Stimulated activated CD4-positive, alpha-beta T cell treated with anti-CD3 and anti-CD28 coated beads, Interleukin-4, amount 100 ng/mL, for 48 hours (primary cell): Measurements from ENCODE around the gene TFB1M.
"Not testable (repeated sequence)": the region's sequence is repeated elsewhere in the genome, so short reads cannot be mapped to it uniquely, and the experiment has no call there.

Experiments used
- DNase-seq, 2 donors: peaks; one replicate each; pipeline ENCODE4 v3.0.0-alpha.2; 2020; ENCODE audit warnings: low read depth in 2 of 2

TFB1M gene

GRCh38 chr6:155301867-155302266 is 12.4 kb downstream of the TFB1M start:
- no peak for DNase-seq

DNA sequence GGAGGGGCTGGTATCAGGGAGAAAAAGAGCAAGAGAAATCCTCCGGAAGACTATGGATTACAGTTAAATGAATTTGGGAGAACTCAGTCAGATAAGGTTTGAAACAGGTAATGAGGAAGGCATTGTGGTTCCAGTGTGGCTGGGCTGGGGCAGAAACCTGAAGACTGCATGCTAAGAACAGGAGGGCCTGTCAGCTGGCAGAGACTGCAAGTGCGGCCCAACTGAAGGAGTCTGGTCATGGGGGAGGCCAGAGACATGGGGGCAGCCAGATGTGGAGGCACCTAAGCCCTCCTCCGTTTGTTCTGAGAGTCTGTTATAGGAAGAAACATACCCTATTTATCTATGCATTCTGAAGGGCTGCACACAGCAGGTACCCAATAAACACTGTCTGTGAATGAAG is 16.6 kb downstream of the TFB1M start:
- no peak for DNase-seq

DNA sequence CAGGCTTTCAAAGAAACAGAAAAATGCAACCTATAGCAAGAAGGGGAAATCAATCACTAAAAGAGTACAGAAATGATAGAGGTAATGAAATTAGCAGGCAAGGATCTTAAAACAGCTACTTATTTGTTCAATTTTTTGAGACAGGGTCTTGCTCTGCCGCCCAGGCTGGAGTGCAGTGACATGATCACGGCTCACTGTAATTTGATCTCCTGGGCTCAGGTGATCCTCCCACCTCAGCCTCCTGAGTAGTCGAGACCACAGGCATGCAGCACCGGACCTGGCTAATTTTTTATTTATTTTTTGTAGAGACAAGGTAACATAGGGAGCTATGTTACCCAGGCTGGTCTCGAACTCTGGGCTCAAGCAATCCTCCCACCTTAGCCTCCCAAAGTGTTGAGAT is 21.6 kb downstream of the TFB1M start:
- DNase-seq: no peak

- no peak for DNase-seq
These were observed 23.0 kb downstream of the TFB1M start for GRCh38 chr6:155291291-155291690.

DNA sequence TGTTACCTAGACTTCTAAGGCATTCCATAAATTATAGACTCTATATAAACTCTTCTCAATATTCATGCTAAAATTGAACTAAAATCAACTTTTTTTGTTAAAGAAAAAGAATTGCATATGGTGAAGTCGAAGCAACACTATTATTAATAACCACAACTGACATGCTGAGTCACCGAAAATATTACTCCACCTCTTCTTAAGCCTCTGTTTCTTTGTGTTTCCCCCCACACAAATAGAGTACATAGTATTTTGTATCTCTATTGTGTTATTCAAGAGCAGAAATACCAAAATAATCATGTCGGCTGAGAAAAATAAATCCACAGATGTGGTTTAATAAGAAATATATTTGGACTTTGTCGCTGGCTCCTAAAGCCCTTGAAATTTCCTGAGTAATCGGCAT is 23.8 kb downstream of the TFB1M start:
- no peak for DNase-seq

GRCh38 chr6:155287762-155288161 is 26.5 kb downstream of the TFB1M start:
- DNase-seq: no peak

GRCh38 chr6:155284775-155285174 is 29.5 kb downstream of the TFB1M start:
- no peak for DNase-seq

DNA sequence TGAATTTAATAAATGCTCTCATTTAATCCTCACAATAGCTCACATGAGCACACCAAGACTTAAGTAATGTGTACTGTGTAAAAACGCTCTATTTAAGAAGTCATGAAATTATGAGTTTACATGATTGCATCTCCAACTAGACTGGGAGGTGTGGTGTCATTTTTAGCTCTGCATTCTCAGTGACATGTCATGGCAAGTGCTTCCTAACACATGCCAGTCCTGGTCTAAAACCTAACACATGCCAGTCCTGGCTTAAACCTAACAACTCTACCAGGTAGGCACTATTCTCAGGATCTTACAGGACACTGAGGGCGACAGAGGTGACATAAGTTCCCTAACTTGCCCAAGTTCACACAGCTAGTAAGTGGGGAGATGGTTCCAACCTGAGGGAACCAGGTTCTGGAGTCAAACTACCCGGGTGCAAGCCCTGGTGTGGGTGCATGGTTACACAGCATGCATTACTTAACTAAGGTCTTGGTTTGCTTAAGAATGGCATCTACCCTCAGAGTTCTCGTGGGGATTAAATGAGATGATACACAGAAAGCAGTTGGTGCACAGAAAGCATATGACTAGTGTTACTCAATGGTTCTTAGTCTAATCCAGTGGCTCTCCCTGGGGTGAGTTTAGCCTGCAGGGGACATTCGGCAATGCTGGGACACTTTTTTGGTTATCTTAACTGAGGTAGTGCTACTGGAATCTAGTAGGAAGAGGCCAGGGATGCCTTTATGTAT is 35.8 kb downstream of the TFB1M start:
- DNase-seq: no peak

DNA sequence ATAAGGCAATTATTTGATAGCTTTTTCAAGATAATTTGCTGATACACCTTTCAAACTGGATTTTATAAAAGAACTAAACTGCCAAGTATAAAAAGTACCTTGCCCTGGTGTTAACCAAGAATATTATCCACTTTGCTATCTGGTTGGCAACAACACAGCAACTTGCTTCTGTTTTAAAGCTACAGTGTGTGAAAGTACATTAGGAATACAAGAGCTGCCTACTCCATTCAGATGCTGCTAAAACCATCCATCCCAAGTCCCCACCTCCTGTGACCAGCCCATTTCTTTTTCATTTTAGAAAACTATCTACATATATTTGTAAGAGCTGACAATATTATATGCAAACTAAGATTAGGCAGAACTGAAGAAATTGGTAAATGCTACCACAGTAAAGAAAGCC is 37.6 kb downstream of the TFB1M start:
- DNase-seq: no peak

GRCh38 chr6:155275808-155276480 is 38.3 kb downstream of the TFB1M start:
- DNase-seq: no peak

- no peak for DNase-seq
These were observed 39.8 kb downstream of the TFB1M start for GRCh38 chr6:155274533-155274932.

- DNase-seq: no peak
These were observed 40.2 kb downstream of the TFB1M start for GRCh38 chr6:155274106-155274505.

DNA sequence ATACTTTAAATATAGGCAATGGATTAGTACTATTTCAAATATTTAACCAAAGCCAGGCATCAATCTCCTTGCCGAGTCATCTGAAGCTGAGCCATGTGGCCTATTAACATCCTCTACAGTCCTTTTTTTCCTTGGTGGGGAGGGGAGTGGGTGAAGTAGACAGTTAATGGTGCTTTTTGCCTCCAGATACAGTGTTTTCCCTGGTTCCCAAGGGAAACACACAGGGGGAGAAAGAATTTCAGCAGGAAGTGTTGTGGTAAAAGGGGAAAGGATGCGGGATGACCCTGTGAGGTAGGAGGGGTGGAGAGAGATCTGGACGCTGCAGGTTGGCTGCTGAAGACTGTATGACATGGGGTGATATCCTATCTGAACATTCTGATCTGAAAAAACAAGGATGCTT is 40.9 kb downstream of the TFB1M start:
- DNase-seq: no peak

DNA sequence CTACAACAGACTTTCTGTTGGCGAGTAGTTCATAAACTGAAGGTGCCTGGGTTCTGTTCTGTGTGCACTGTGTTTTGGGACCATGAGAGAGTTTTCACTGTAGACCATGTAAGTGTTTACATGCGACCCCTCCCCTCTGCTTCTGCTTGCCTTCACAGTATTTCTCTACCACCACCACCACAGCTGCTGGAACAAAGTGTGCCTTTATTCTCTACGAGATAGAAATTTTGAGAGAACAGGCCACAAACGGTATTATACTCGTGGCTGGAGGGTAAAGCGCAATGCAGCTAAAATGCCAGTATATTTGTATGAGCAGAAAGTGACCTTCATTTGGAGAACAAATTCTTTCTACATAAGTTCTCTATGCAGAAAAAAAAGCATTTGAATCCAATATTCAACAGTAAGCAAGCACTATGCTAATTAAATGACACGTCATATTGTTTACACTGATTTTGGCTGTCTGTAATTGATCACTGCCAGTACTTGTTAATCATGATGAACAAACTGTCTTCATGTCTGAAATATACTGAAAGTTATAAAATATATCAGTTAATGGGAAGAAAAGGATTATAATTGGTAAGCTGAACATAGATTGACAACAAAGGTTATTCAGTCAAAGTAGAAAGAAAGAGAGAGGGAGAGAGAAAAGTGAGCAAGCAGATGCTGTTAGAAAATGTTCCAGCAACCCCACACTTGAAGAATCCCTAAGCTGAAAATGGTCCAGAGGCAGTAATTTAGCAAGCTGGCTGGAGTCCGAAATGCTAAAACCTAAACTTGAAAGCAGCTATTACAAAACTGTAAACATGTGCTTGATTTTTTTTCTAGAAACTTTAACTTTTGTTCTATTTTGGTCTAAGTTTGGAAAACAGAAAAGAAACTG is 41.7 kb downstream of the TFB1M start:
- DNase-seq: no peak

DNA sequence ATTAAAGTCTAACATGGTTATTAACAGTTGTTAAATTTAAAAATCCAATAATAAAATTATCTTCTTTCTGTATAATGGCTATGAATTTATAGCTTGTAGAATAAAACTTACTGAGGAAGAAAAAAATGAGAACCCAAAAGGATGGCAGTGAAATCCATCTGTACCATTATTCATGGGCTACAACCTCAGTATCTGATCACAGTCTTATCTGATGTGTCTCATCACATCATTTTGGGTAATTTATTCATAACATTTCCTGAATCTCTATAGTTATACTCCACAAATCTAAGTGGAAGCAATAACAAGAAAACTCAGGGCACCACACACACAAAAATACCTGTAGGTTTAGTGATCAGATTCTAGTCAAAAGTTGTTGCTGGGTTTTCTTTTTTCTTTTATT is 43.1 kb downstream of the TFB1M start:
- no peak for DNase-seq

DNA sequence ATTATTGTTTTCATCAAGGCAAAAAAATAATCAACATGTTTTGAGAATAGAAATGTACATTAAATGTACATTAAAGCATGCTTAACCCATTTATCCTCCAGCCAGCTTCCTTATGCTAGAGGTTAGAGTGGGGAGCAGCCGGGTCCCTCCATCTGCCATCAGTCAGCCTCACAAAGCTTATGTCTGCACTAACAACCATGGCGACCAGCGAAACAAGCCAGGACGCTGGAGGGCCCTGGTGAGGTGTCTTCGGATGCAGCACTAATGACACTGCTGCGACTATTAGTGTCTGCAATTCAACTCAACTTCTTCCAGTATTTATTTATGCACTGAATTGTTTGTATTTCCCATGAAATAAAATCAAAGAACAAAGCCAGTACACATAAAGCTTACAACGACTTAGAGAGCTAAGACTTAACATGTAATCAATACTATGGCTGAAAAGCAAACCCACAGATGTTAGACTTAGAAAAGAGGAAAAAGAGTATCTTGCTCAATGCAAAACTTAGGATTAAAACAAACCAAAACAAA is 43.7 kb downstream of the TFB1M start:
- no peak for DNase-seq

- no peak for DNase-seq
These were observed 44.5 kb downstream of the TFB1M start for GRCh38 chr6:155269765-155270164.

DNA sequence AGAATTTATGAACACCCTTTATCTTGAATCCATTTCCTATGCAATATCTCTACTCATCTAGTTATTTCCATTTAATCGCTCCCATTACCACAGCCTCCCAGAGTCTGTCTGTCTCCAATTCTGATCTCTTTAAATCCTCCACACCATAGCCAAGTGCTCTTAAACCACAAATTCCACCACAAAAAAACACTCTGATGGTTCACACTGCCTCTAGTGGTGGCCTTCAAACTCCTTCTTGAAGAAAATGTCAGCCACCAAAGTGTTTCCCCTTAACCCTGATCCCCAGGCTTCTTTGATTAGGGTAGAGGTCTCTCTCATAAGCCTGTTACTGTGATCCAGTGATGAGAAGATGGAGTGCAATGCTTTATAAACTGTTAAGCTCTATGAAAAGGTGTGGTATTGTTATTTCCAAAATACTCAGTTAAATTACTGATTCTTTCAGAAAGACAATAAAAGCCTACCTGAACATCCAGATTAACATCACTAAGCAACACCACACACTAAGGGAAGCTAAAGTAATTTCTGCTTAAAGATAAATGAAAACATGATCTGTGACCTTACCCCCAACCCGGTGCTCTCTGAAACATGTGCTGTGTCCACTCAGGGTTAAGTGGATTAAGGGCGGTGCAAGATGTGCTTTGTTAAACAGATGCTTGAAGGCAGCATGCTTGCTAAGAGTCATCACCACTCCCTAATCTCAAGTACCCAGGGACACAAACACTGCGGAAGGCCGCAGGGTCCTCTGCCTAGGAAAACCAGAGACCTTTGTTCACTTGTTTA is 46.0 kb downstream of the TFB1M start:
- DNase-seq: not testable (repeated sequence)

DNA sequence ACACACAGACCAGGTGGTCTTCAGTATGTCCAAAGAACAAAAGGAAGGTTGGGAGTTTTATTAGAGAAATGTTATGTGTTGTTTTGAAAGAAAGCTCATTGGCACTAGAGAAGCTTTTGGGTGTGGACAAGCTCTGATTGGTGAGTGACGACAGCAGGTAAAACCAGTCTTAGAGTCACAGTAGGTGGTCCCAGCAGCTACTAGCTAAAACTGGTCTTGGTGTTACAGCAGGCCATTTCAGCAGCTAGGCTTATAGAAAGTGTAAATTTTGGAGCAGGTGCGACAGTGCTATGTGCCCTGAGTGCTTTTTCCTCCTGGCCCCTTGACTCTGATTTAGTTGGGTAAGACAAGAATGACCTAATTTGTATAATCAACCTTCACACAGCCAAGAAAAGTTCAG is 46.9 kb downstream of the TFB1M start:
- DNase-seq: no peak

GRCh38 chr6:155265843-155266535 is 48.3 kb downstream of the TFB1M start:
- no peak for DNase-seq
